K562 (cell line): ENCODE measurements around the gene CFAP221. TPM values are rescaled to one million over a fixed set of nuclear protein-coding genes. Genes with fewer than 3 reads are reported as not detected.

Experiments used
- ATAC-seq: fragments of 200-7000 bp; cut with Tn5 transposase; 3 replicates; pipeline ENCODE4 v1.9.1; 2020; ENCODE audit warnings: moderate library complexity
- BruUV-seq: library from RNA; stranded (reverse); fragments of 400-500 nt; replicated peaks from 2 replicates; lab custom pipeline; 2021; lab: Mats Ljungman, UMichigan
- CTCF ChIA-PET: fragments of 300-600 bp; formaldehyde crosslinking; extraction: SDS; loops from one replicate; lab custom pipeline; 2021; ENCODE audit warnings: low intra/inter-chr PET ratio; lab: Yijun Ruan, JAX
- POLR2A ChIA-PET: fragments of 300-600, 350-650 bp; sonication (Branson Sonifier 250); formaldehyde crosslinking; extraction: SDS; loops from one replicate; lab custom pipeline; 2021; ENCODE audit warnings: antibody characterized with exemption, inconsistent platforms; lab: Yijun Ruan, JAX
- DNase-seq, 4 experiments: peaks; one replicate each; pipeline versions ENCODE4 v3.0.0 to v3.0.0-alpha.2; 2011 to 2018; ENCODE audit warnings: low spot score in 3 of 4, mixed read lengths in 3 of 4; ENCODE audit errors: extremely low read depth in 1 of 4
- FAIRE-seq: peaks from 2 replicates; lab custom pipeline; 2011; peaks lifted over from hg19 to GRCh38; lab: Jason Lieb, UNC
- H2AFZ ChIP-seq: 2 replicates; pipeline ENCODE4 v1.6.0; 2011; ENCODE audit warnings: low read depth, low read length, control low read depth, inconsistent platforms
- H3K27ac ChIP-seq: fragments of 200-600 bp; 3 replicates; pipeline ENCODE4 v1.8.0; 2011; ENCODE audit warnings: low read depth, mild to moderate bottlenecking, control low read depth, inconsistent platforms, low read length, moderate library complexity, mixed read lengths; ENCODE audit errors: extremely low read depth
- H3K27me3 ChIP-seq, 2 experiments: fragments of 300-600 bp in 1 of 2; 2 replicates in 1 of 2; 3 replicates in 1 of 2; pipeline versions ENCODE4 v1.6.0 to v1.8.0; 2011; ENCODE audit warnings: inconsistent platforms in 2 of 2, low read length in 2 of 2, mild to moderate bottlenecking in 1 of 2, mixed read lengths in 1 of 2, moderate library complexity in 1 of 2; ENCODE audit not compliant: control insufficient read depth in 2 of 2, insufficient read depth in 2 of 2
- H3K36me3 ChIP-seq: fragments of 300-600 bp; 3 replicates; pipeline ENCODE4 v1.8.0; 2011; ENCODE audit warnings: mild to moderate bottlenecking, low read length, inconsistent platforms; ENCODE audit not compliant: control insufficient read depth, insufficient read depth
- H3K4me1 ChIP-seq, 2 experiments: fragments of 200-600 bp in 1 of 2; replicated peaks in 1 of 2; 2 replicates in 1 of 2; 3 replicates in 1 of 2; pipeline versions ENCODE4 v1.5.1 to v1.8.0; 2011; ENCODE audit warnings: inconsistent platforms in 2 of 2, low read length in 2 of 2, mild to moderate bottlenecking in 1 of 2, mixed read lengths in 1 of 2, moderate library complexity in 1 of 2; ENCODE audit not compliant: control insufficient read depth in 2 of 2, insufficient read depth in 2 of 2
- H3K4me2 ChIP-seq: 2 replicates; pipeline ENCODE4 v1.6.1; 2011; ENCODE audit warnings: low read length, control low read depth, inconsistent platforms, mixed read lengths; ENCODE audit not compliant: insufficient read depth
- H3K4me3 ChIP-seq: fragments of 200-600 bp; sonication (generic), shearing (Covaris generic); 2 replicates; pipeline ENCODE4 v1.5.1; 2016; ENCODE audit warnings: control low read depth, inconsistent platforms
- H3K79me2 ChIP-seq: fragments of 200-600 bp; 3 replicates; pipeline ENCODE4 v1.8.0; 2011; ENCODE audit warnings: low read length, inconsistent platforms; ENCODE audit not compliant: control insufficient read depth, insufficient read depth
- H3K9ac ChIP-seq, 2 experiments: 2 replicates each; pipeline versions ENCODE4 v1.6.0 to v1.6.1; 2011; ENCODE audit warnings: low read depth in 2 of 2, low read length in 2 of 2, control low read depth in 1 of 2, inconsistent platforms in 1 of 2, mild to moderate bottlenecking in 1 of 2, mixed read lengths in 1 of 2; ENCODE audit not compliant: insufficient read depth in 1 of 2
- H3K9me1 ChIP-seq: one replicate; pipeline ENCODE4 v1.6.0; 2011; ENCODE audit warnings: inconsistent platforms, mild to moderate bottlenecking, low read length, moderate library complexity; ENCODE audit not compliant: control insufficient read depth, insufficient read depth
- H3K9me3 ChIP-seq: replicated peaks from 2 replicates; pipeline ENCODE4 v1.5.1; 2011; ENCODE audit warnings: low read depth, low read length, inconsistent platforms; ENCODE audit not compliant: control insufficient read depth, insufficient read depth
- H4K20me1 ChIP-seq: replicated peaks from 2 replicates; pipeline ENCODE4 v1.6.1; 2011; ENCODE audit warnings: low read length, inconsistent platforms, mixed read lengths; ENCODE audit not compliant: control insufficient read depth, insufficient read depth
- ATF3 ChIP-seq, 2 experiments: fragments of 450-650 bp in 1 of 2; sonication (generic) in 1 of 2; formaldehyde crosslinking in 1 of 2; IDR thresholded peaks in 1 of 2; conservative IDR thresholded peaks in 1 of 2; 2 replicates each; pipeline versions ENCODE4 v1.6.1 to v1.8.1; 2016 to 2023; ENCODE audit warnings: mild to moderate bottlenecking in 2 of 2, moderate library complexity in 2 of 2, inconsistent platforms in 1 of 2, missing genetic modification reagents in 1 of 2
- KDM4B ChIP-seq, 2 experiments: fragments of 450-650 bp in 1 of 2; sonication (generic) in 1 of 2; IDR thresholded peaks; 2 replicates each; pipeline ENCODE4 v1.6.1; 2016 to 2017; ENCODE audit warnings: borderline replicate concordance in 2 of 2, antibody characterized with exemption in 1 of 2, low read depth in 1 of 2, mild to moderate bottlenecking in 1 of 2
- MEIS2 ChIP-seq: fragments of 450-650 bp; IDR thresholded peaks from 2 replicates; pipeline ENCODE4 v1.6.1; 2014; ENCODE audit warnings: mild to moderate bottlenecking; ENCODE audit not compliant: partially characterized antibody
- NR2C2 ChIP-seq, 2 experiments: fragments of 200-800 bp in 1 of 2; sonication (Bioruptor generic) in 1 of 2; sonication (generic) in 1 of 2; formaldehyde crosslinking in 1 of 2; IDR thresholded peaks; 2 replicates each; pipeline versions ENCODE4 v1.6.1 to v1.8.0; 2016 to 2022; ENCODE audit warnings: mild to moderate bottlenecking in 1 of 2, missing compliant biosample characterization in 1 of 2, missing genetic modification characterization in 1 of 2, missing genetic modification reagents in 1 of 2
- PBX2 ChIP-seq, 2 experiments: IDR thresholded peaks in 1 of 2; conservative IDR thresholded peaks in 1 of 2; 2 replicates each; pipeline ENCODE4 v1.6.1; 2016; ENCODE audit warnings: low read depth in 2 of 2, mild to moderate bottlenecking in 1 of 2, missing compliant biosample characterization in 1 of 2, missing genetic modification characterization in 1 of 2, moderate library complexity in 1 of 2
- WGBS: fragments of 100-300 bp; shearing (Covaris generic); methylation state at CpG from one replicate; pipeline ENCODE4 v1.1.6; 2016; ENCODE audit warnings: low coverage, mixed read lengths; ENCODE audit not compliant: insufficient coverage; ENCODE audit errors: missing lambda C conversion rate; 5-methylcytosine and 5-hydroxymethylcytosine counted together
- in situ Hi-C: fragments of 300-500 bp; cut with MboI; formaldehyde crosslinking; loops from 4 replicates; pipeline ENCODE4 v1.15.0; 2018; ENCODE audit warnings: inconsistent platforms, mixed read lengths
- intact Hi-C: fragments of 100-400 bp; cut with micrococcal nuclease; formaldehyde crosslinking; loops from 2 replicates; pipeline ENCODE4 v1.14.2; 2022
- polyA plus RNA-seq, 8 experiments: library from polyadenylated mRNA; depleted of rRNA in 4 of 8; stranded (reverse) in 5 of 8; unstranded in 3 of 8; fragments of >200 nt; fragmentation: Nextera tagmentation in 2 of 8; fragmentation: Illumina TruSeq in 1 of 8; extraction: Ambion mirVana in 2 of 8; extraction: Trizol in 1 of 8; gene quantifications; 2 replicates each; pipeline versions ENCODE4 v1.2.1 to v1.2.3, GENCODE V29; 2011 to 2014; ENCODE audit warnings: inconsistent platforms in 1 of 8, missing spikeins in 1 of 8
- total RNA-seq, 7 experiments: library from RNA; depleted of rRNA in 6 of 7; stranded (reverse); fragments of >200 nt in 6 of 7; fragmentation: Illumina TruSeq in 2 of 7; extraction: Trizol in 2 of 7; gene quantifications; 2 replicates each; pipeline versions ENCODE4 v1.2.1 to v1.2.3, GENCODE V29; 2011 to 2021; ENCODE audit warnings: low replicate concordance in 1 of 7

Gene CFAP221
- total and polyA plus RNA-seq, 9 of the 15 experiments (the other 6 are each of a cell fraction or from before 2014, with no cell fraction given), result 0.09 to 1.4 (median 0.65) TPM

- H3K27ac ChIP-seq, result no peak overlapping the region
- H3K9me1 ChIP-seq, result no peaks in the 10 kb centered on the region
- no peaks in the 10 kb centered on the region for H3K36me3 ChIP-seq
- ChIA-PET CTCF (no interaction called here), POLR2A (interaction anchor here (0.6 to 1.1 kb wide), 4 partner anchors 29 to 1029 kb away, joined by 3 to 4 read pairs (median 3); no protein-coding TSS in a partner anchor)
- FAIRE-seq (no peak), ATAC-seq (no peak), DNase-seq (no peak)
- no peak overlapping the region; the same call in 1 of the 2 replicates for H3K4me2 ChIP-seq
- peak; percentile 35 for TF ChIP-seq MEIS2
- no peak for TF ChIP-seq ATF3 (IDR thresholded peaks at IDR 0.05)
- TF ChIP-seq ATF3 (CRISPR knock-in tag; conservative IDR thresholded peaks at IDR 0.05), result no peak
- TF ChIP-seq KDM4B (IDR thresholded peaks at IDR 0.05; ENCODE audit: borderline replicate concordance in 2 of 2, low read depth in 1 of 2), result no peak
- TF ChIP-seq PBX2 (CRISPR knock-in tag; IDR thresholded peaks at IDR 0.05; ENCODE audit: low read depth), result no peak
- TF ChIP-seq PBX2 (tag; conservative IDR thresholded peaks at IDR 0.05; ENCODE audit: low read depth), result peak; percentile 74
- no peak for TF ChIP-seq NR2C2 (CRISPR knock-in tag; IDR thresholded peaks at IDR 0.05)
- TF ChIP-seq NR2C2 (tag; IDR thresholded peaks at IDR 0.05), result 0 out of 2 replicates have a peak, but pooled peaks have one; percentile 39
- 0 out of 2 replicates have a peak, but pooled peaks cover 3% of the 10 kb centered on the region for H4K20me1 ChIP-seq
- H3K27me3 ChIP-seq, result no peaks in the 10 kb centered on the region; a peak in 1 of 5 replicates
- no peaks in the 10 kb centered on the region for H3K9me3 ChIP-seq
- peaks cover 19 to 33% of the 10 kb centered on the region in 2 experiments for H3K4me1 ChIP-seq
- H2AFZ ChIP-seq, result peak overlapping the region; percentile 15; the same call in 1 of the 2 replicates
- no peak overlapping the region for H3K9ac ChIP-seq
- in situ Hi-C loops, result no loop called here
- WGBS, result 13% methylated on average over 6 of the region's 6 CpGs
- intact Hi-C loops, result no loop called here
- no peak overlapping the region for H3K4me3 ChIP-seq
- no TSS peak for BruUV-seq
- H3K79me2 ChIP-seq, result no peaks in the 10 kb centered on the region
Observed at GRCh38 chr2:119545754-119546446, 1.7 kb downstream of the CFAP221 start.
